ENCODE data around the gene LRMDA. TPM values are rescaled to one million over a fixed set of nuclear protein-coding genes. Genes with fewer than 3 reads are reported as not detected.

LRMDA gene
- polyA plus RNA-seq, 2 of the 4 experiments (the other 2 are of a cell fraction): 4.6 to 5.2 TPM

DNA sequence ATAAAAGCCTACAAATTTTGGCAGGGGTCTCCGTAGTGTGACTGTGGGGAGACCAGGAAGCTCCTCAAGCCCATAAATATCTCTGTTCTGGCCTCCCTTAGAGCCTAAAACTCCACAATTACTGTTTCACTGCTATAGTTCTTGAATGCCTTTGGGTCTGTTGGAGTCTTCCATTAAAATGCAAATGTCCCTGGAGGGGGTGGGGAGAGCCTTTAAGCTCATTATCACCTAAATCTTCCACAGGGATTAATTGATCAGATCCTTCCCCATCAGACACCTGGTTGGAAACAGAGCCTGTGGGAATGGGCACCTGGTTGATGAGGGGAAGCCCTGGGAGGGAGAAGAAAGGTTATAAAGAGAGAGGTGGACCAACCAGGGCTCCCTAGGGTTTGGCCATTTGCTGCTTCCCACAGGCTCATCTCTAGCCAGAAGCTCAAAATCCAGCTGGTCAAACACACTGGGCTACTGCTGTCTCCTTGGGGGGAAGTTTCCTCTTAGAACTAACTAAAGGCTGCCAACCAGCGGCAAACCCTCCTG, 718.2 kb downstream of the LRMDA start:
- Histone ChIP-seq H3K4me1 (no peaks in the 10 kb centered on the region), H3K9me3 (peaks cover 6% of the 10 kb centered on the region; the same call in 1 of the 3 replicates), H3K4me2 (no peak overlapping the region), H3K27ac (no peak overlapping the region), H3K4me3 (no peak overlapping the region)
- ChIA-PET CTCF (interaction anchor here (1.0 kb wide), 1 partner anchor 855 kb away, joined by 3 read pairs; no protein-coding TSS in a partner anchor), POLR2A (no interaction called here)
- TF ChIP-seq, protein P1, sequence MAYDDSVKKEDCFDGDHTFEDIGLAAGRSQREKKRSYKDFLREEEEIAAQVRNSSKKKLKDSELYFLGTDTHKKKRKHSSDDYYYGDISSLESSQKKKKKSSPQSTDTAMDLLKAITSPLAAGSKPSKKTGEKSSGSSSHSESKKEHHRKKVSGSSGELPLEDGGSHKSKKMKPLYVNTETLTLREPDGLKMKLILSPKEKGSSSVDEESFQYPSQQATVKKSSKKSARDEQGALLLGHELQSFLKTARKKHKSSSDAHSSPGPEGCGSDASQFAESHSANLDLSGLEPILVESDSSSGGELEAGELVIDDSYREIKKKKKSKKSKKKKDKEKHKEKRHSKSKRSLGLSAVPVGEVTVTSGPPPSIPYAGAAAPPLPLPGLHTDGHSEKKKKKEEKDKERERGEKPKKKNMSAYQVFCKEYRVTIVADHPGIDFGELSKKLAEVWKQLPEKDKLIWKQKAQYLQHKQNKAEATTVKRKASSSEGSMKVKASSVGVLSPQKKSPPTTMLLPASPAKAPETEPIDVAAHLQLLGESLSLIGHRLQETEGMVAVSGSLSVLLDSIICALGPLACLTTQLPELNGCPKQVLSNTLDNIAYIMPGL (CRISPR knock-in tag; IDR thresholded peaks at IDR 0.05; ENCODE audit: borderline replicate concordance): no peak
- no peak for TF ChIP-seq RCOR1 (IDR thresholded peaks at IDR 0.05; ENCODE audit: low read depth, low read length)
- TF ChIP-seq EHMT2 (IDR thresholded peaks at IDR 0.05; ENCODE audit: low read depth): no peak
- no peak for TF ChIP-seq RNF2 (IDR thresholded peaks at IDR 0.05; ENCODE audit: borderline replicate concordance, low read depth)
- TF ChIP-seq EP300 (IDR thresholded peaks at IDR 0.05): no peak
- TF ChIP-seq FOSL2 (IDR thresholded peaks at IDR 0.05): no peak
- no peak for TF ChIP-seq FOSL2 (CRISPR knock-in tag; IDR thresholded peaks at IDR 0.05)
- TF ChIP-seq HOXB13 (CRISPR knock-in tag; IDR thresholded peaks at IDR 0.05; ENCODE audit: low read depth): no peak
- TF ChIP-seq TP53 (CRISPR knock-in tag; IDR thresholded peaks at IDR 0.05): no peak
- no peak for TF ChIP-seq SMC3 (IDR thresholded peaks at IDR 0.05)
- no peak for TF ChIP-seq RARB (CRISPR knock-in tag; IDR thresholded peaks at IDR 0.05)
- no peak for TF ChIP-seq ATOH8 (CRISPR knock-in tag; IDR thresholded peaks at IDR 0.05; ENCODE audit: low read depth)
- no peak for TF ChIP-seq CHD2 (IDR thresholded peaks at IDR 0.05; ENCODE audit: low read length, partially characterized antibody)
- TF ChIP-seq, protein P2, sequence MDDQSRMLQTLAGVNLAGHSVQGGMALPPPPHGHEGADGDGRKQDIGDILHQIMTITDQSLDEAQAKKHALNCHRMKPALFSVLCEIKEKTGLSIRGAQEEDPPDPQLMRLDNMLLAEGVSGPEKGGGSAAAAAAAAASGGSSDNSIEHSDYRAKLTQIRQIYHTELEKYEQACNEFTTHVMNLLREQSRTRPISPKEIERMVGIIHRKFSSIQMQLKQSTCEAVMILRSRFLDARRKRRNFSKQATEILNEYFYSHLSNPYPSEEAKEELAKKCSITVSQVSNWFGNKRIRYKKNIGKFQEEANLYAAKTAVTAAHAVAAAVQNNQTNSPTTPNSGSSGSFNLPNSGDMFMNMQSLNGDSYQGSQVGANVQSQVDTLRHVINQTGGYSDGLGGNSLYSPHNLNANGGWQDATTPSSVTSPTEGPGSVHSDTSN (IDR thresholded peaks at IDR 0.05): no peak
- TF ChIP-seq, protein P3, sequence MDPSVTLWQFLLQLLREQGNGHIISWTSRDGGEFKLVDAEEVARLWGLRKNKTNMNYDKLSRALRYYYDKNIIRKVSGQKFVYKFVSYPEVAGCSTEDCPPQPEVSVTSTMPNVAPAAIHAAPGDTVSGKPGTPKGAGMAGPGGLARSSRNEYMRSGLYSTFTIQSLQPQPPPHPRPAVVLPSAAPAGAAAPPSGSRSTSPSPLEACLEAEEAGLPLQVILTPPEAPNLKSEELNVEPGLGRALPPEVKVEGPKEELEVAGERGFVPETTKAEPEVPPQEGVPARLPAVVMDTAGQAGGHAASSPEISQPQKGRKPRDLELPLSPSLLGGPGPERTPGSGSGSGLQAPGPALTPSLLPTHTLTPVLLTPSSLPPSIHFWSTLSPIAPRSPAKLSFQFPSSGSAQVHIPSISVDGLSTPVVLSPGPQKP (IDR thresholded peaks at IDR 0.05; ENCODE audit: low read depth, low read length): no peak
- TF ChIP-seq NPAS2 (CRISPR knock-in tag; IDR thresholded peaks at IDR 0.05; ENCODE audit: borderline replicate concordance): no peak
- TF ChIP-seq MAX (IDR thresholded peaks at IDR 0.05): no peak
- DNase-seq (ENCODE audit: low read depth in 1 of 2, low spot score in 1 of 2) (no peak), FAIRE-seq (no peak), ATAC-seq (no peak)
- 62% methylated on average over 2 of the region's 2 CpGs for WGBS (ENCODE audit: missing lambda C conversion rate)

DNA sequence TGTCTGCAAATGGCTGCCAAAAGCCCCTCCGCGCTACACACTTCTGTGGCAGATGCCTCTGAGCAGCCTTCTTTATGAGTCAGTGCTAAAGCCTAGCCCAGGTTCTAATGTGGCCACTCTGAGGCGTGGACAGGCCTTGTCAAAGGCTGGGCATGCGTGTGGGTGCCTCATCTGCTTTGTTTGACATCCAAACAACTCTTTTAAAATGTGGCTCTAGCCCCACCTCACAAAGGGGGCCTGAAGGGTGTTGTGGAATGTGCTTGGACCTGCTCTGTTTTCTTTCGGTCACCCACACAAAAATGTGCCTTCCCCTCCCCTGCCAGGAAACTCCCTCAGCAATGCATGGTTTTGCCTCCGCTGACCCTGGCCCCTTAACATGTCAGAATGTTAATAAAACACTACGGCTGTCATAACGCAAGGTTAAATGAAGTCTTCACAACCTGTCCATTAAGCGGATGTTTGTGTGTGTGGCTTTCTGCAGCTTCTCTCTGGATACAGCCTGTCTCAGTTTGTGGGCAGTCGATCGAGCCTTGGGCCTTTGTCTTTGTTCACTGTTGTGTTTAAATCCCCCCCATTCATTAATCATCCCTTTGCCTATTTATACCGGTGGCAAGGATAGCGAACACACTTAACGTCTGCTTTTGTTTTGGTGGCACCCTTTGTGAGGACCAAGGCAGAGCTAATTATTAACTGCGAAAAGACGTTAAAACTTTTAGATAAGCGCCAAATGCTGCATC, 718.9 kb downstream of the LRMDA start:
- POLR2A ChIA-PET: no interaction called here

More for the DNA sequence above, 718.9 kb downstream of the LRMDA start:
- ATAC-seq (no peak), FAIRE-seq (no peak), DNase-seq (ENCODE audit: low read depth in 1 of 2, low spot score in 1 of 2) (no peak)
- Histone ChIP-seq H3K4me2 (no peak overlapping the region), H3K4me1 (no peaks in the 10 kb centered on the region), H3K9me3 (peaks cover 6% of the 10 kb centered on the region; the same call in 1 of the 3 replicates), H3K4me3 (no peak overlapping the region), H3K27ac (no peak overlapping the region)
- WGBS (ENCODE audit: missing lambda C conversion rate): 74% methylated on average over 17 of the region's 17 CpGs
- CTCF ChIA-PET: interaction anchor here (1.3 kb wide), 1 partner anchor 10 kb away, joined by 3 read pairs; no protein-coding TSS in a partner anchor
- TF ChIP-seq MAX (IDR thresholded peaks at IDR 0.05): no peak
- TF ChIP-seq FOXS1 (CRISPR knock-in tag; IDR thresholded peaks at IDR 0.05): no peak
- no peak for TF ChIP-seq CBX8 (IDR thresholded peaks at IDR 0.05)
- no peak for TF ChIP-seq ZNF302 (CRISPR knock-in tag; IDR thresholded peaks at IDR 0.05)
- TF ChIP-seq EHF (CRISPR knock-in tag; IDR thresholded peaks at IDR 0.05): no peak

Measured in A549 (cell line).